Astrocyte (in vitro differentiated cells and primary cell): ENCODE results near the gene FAM110A. TPM values are rescaled to one million over a fixed set of nuclear protein-coding genes. Genes with fewer than 3 reads are reported as not detected.

Experiments
- DNase-seq: peaks from one replicate; pipeline ENCODE4 v3.0.0-alpha.2; 2010; ENCODE audit warnings: low read depth
- FAIRE-seq: peaks from 2 replicates; lab custom pipeline; 2011; peaks lifted over from hg19 to GRCh38; lab: Jason Lieb, UNC
- H2AFZ ChIP-seq: 2 replicates; pipeline ENCODE4 v1.6.0; 2012; ENCODE audit warnings: low read depth, low read length, inconsistent platforms
- H3K27ac ChIP-seq: 2 replicates; pipeline ENCODE4 v1.5.1; 2011; ENCODE audit warnings: low read depth, low read length, inconsistent platforms
- H3K27me3 ChIP-seq: 2 replicates; pipeline ENCODE4 v1.6.0; 2011; ENCODE audit warnings: low read length, inconsistent platforms; ENCODE audit not compliant: insufficient read depth
- H3K36me3 ChIP-seq: 2 replicates; pipeline ENCODE4 v1.5.1; 2011; ENCODE audit warnings: low read length, inconsistent platforms; ENCODE audit not compliant: insufficient read depth
- H3K4me1 ChIP-seq: 2 replicates; pipeline ENCODE4 v1.5.1; 2011; ENCODE audit warnings: low read length, inconsistent platforms; ENCODE audit not compliant: insufficient read depth
- H3K4me2 ChIP-seq: 2 replicates; pipeline ENCODE4 v1.6.0; 2012; ENCODE audit warnings: low read length, inconsistent platforms
- H3K4me3 ChIP-seq: 2 replicates; pipeline ENCODE4 v1.5.1; 2011; ENCODE audit warnings: low read depth, mild to moderate bottlenecking, low read length, inconsistent platforms; ENCODE audit not compliant: insufficient read depth
- H3K79me2 ChIP-seq: 2 replicates; pipeline ENCODE4 v1.6.0; 2012; ENCODE audit warnings: mild to moderate bottlenecking, low read length, inconsistent platforms; ENCODE audit not compliant: insufficient read depth
- H3K9ac ChIP-seq: 2 replicates; pipeline ENCODE4 v1.6.0; 2012; ENCODE audit warnings: mild to moderate bottlenecking, low read length, inconsistent platforms
- H3K9me3 ChIP-seq: 2 replicates; pipeline ENCODE4 v1.5.1; 2012; ENCODE audit warnings: low read depth, mild to moderate bottlenecking, low read length, inconsistent platforms; ENCODE audit not compliant: insufficient read depth
- H4K20me1 ChIP-seq: 2 replicates; pipeline ENCODE4 v1.6.0; 2012; ENCODE audit warnings: low read length, inconsistent platforms; ENCODE audit not compliant: insufficient read depth
- H3K27ac Mint-ChIP-seq: one replicate; pipeline ENCODE4 v1.8.0; 2021; ENCODE audit warnings: mild to moderate bottlenecking, mixed read lengths; ENCODE audit not compliant: unreplicated experiment
- H3K27me3 Mint-ChIP-seq: one replicate; pipeline ENCODE4 v1.8.0; 2021; ENCODE audit warnings: low read depth, mixed read lengths; ENCODE audit not compliant: unreplicated experiment
- H3K36me3 Mint-ChIP-seq: one replicate; pipeline ENCODE4 v1.8.0; 2021; ENCODE audit warnings: low read depth, mixed read lengths; ENCODE audit not compliant: unreplicated experiment
- H3K4me1 Mint-ChIP-seq: one replicate; pipeline ENCODE4 v1.8.0; 2021; ENCODE audit warnings: low read depth, mixed read lengths; ENCODE audit not compliant: unreplicated experiment
- H3K4me3 Mint-ChIP-seq: one replicate; pipeline ENCODE4 v1.8.0; 2021; ENCODE audit warnings: mild to moderate bottlenecking, moderate library complexity, mixed read lengths; ENCODE audit not compliant: unreplicated experiment
- H3K9me3 Mint-ChIP-seq: one replicate; pipeline ENCODE4 v1.8.0; 2021; ENCODE audit warnings: mild to moderate bottlenecking, mixed read lengths; ENCODE audit not compliant: unreplicated experiment
- CTCF ChIP-seq: IDR thresholded peaks from 2 replicates; pipeline ENCODE4 v1.5.1; 2011; ENCODE audit warnings: low read depth, mild to moderate bottlenecking, inconsistent platforms, low read length, moderate library complexity; ENCODE audit not compliant: insufficient read depth
- EZH2 ChIP-seq: IDR thresholded peaks from 2 replicates; pipeline ENCODE4 v1.6.1; 2012; ENCODE audit warnings: mild to moderate bottlenecking, low read length, inconsistent platforms; ENCODE audit not compliant: insufficient read depth
- total RNA-seq: library from RNA; stranded (reverse); gene quantifications from 2 replicates; pipeline ENCODE4 v1.2.1, GENCODE V29; 2021

FAM110A gene
- total RNA-seq, 1 donor from 2014 or later = 1.4 TPM

GRCh38 chr20:889106-889505 lies 55.6 kb downstream of the FAM110A start:
- H3K27me3 ChIP-seq = peaks cover 11% of the 10 kb centered on the region
- H3K79me2 ChIP-seq = no peaks in the 10 kb centered on the region
- H2AFZ ChIP-seq = no peak overlapping the region
- TF ChIP-seq EZH2 = no peak
- no peak for TF ChIP-seq CTCF
- DNase-seq (no peak), FAIRE-seq (no peak)
- H3K4me3 ChIP-seq = no peak overlapping the region
- Mint-ChIP-seq H3K27ac (no peak overlapping the region), H3K4me3 (no peak overlapping the region), H3K27me3 (peaks cover 69% of the 10 kb centered on the region), H3K36me3 (no peaks in the 10 kb centered on the region), H3K4me1 (peaks cover 2% of the 10 kb centered on the region), H3K9me3 (peaks cover 6% of the 10 kb centered on the region)
- H3K9me3 ChIP-seq = no peaks in the 10 kb centered on the region
- no peaks in the 10 kb centered on the region for H4K20me1 ChIP-seq
- H3K9ac ChIP-seq = no peak overlapping the region
- no peak overlapping the region for H3K27ac ChIP-seq
- no peaks in the 10 kb centered on the region for H3K36me3 ChIP-seq
- H3K4me2 ChIP-seq = no peak overlapping the region
- no peaks in the 10 kb centered on the region for H3K4me1 ChIP-seq

GRCh38 chr20:889932-890463 lies 56.5 kb downstream of the FAM110A start:
- H3K27me3 ChIP-seq = peaks cover 11% of the 10 kb centered on the region
- H3K27ac ChIP-seq = no peak overlapping the region
- no peak overlapping the region for H3K9ac ChIP-seq
- TF ChIP-seq EZH2 = no peak
- no peak for TF ChIP-seq CTCF
- H3K79me2 ChIP-seq = no peaks in the 10 kb centered on the region
- H3K36me3 Mint-ChIP-seq = no peaks in the 10 kb centered on the region
- DNase-seq (no peak), FAIRE-seq (no peak)
- H3K9me3 Mint-ChIP-seq = peaks cover 6% of the 10 kb centered on the region
- no peak overlapping the region for H3K4me2 ChIP-seq
- no peak overlapping the region for H3K4me3 Mint-ChIP-seq
- H2AFZ ChIP-seq = no peak overlapping the region
- no peaks in the 10 kb centered on the region for H3K4me1 ChIP-seq
- no peaks in the 10 kb centered on the region for H4K20me1 ChIP-seq
- no peaks in the 10 kb centered on the region for H3K9me3 ChIP-seq
- no peak overlapping the region for H3K27ac Mint-ChIP-seq
- peaks cover 2% of the 10 kb centered on the region for H3K4me1 Mint-ChIP-seq
- H3K27me3 Mint-ChIP-seq = peaks cover 64% of the 10 kb centered on the region
- H3K4me3 ChIP-seq = no peak overlapping the region
- no peaks in the 10 kb centered on the region for H3K36me3 ChIP-seq

GRCh38 chr20:890666-891057 lies 57.1 kb downstream of the FAM110A start:
- Histone ChIP-seq H3K9ac (no peak overlapping the region), H3K4me1 (no peaks in the 10 kb centered on the region), H2AFZ (no peak overlapping the region), H3K79me2 (no peaks in the 10 kb centered on the region), H4K20me1 (no peaks in the 10 kb centered on the region), H3K27me3 (peaks cover 8% of the 10 kb centered on the region), H3K4me3 (no peak overlapping the region), H3K27ac (no peak overlapping the region), H3K4me2 (no peak overlapping the region), H3K36me3 (no peaks in the 10 kb centered on the region), H3K9me3 (no peaks in the 10 kb centered on the region)
- H3K9me3 Mint-ChIP-seq = peaks cover 4% of the 10 kb centered on the region
- no peak overlapping the region for H3K4me3 Mint-ChIP-seq
- FAIRE-seq = no peak
- no peak overlapping the region for H3K27ac Mint-ChIP-seq
- no peaks in the 10 kb centered on the region for H3K36me3 Mint-ChIP-seq
- H3K4me1 Mint-ChIP-seq = peaks cover 2% of the 10 kb centered on the region
- no peak for DNase-seq
- peaks cover 58% of the 10 kb centered on the region for H3K27me3 Mint-ChIP-seq
- no peak for TF ChIP-seq EZH2
- no peak for TF ChIP-seq CTCF
